NB4 (cell line): ENCODE data around the gene COPB2.

Experiments
- DNase-seq: peaks from one replicate; pipeline ENCODE4 v3.0.0; 2010; ENCODE audit warnings: low read depth
- H3K4me3 ChIP-seq: one replicate; pipeline ENCODE4 v1.5.1; 2011; ENCODE audit warnings: mild to moderate bottlenecking, low read depth, low read length, moderate library complexity
- CTCF ChIP-seq: IDR thresholded peaks from one replicate; pipeline ENCODE4 v1.5.1; 2012; ENCODE audit warnings: low read depth, low read length
- MAX ChIP-seq: IDR thresholded peaks from 2 replicates; pipeline ENCODE4 v1.6.1; 2011; ENCODE audit warnings: low read depth, low read length
- MYC ChIP-seq: IDR thresholded peaks from 2 replicates; pipeline ENCODE4 v1.6.1; 2011; ENCODE audit warnings: low read depth, low read length
- POLR2A ChIP-seq: IDR thresholded peaks from 2 replicates; pipeline ENCODE4 v1.6.1; 2011; ENCODE audit warnings: mild to moderate bottlenecking; ENCODE audit not compliant: insufficient read length; ENCODE audit errors: extremely low read depth

Gene COPB2

GRCh38 chr3:139355476-139355875 lies 34.0 kb downstream of the COPB2 start:
- DNase-seq = no peak
- H3K4me3 ChIP-seq = no peak overlapping the region
- TF ChIP-seq CTCF (no peak), POLR2A (no peak), MYC (no peak), MAX (no peak)

- TF ChIP-seq CTCF (no peak), MAX (no peak), MYC (no peak), POLR2A (no peak)
- no peak for DNase-seq
- no peak overlapping the region for H3K4me3 ChIP-seq
These were observed 34.8 kb downstream of the COPB2 start for GRCh38 chr3:139354661-139355060.

GRCh38 chr3:139353920-139354556 lies 35.4 kb downstream of the COPB2 start:
- peak; percentile 58 for DNase-seq
- H3K4me3 ChIP-seq = no peak overlapping the region
- TF ChIP-seq CTCF (peak; percentile 67), MAX (no peak)

- H3K4me3 ChIP-seq = no peak overlapping the region
- no peak for TF ChIP-seq CTCF
- no peak for TF ChIP-seq MYC
- TF ChIP-seq MAX = no peak
- no peak for TF ChIP-seq POLR2A
- DNase-seq = no peak
These were observed 42.7 kb downstream of the COPB2 start for GRCh38 chr3:139346771-139347170.

- peak within 1 kb of the TSS; percentile 97 for H3K4me3 ChIP-seq
- peak; percentile 92 for DNase-seq
- TF ChIP-seq POLR2A (peak; percentile 50), MYC (no peak), MAX (0 out of 2 replicates have a peak, but pooled peaks have one; percentile 14), CTCF (no peak)
These were observed 45.3 kb downstream of the COPB2 start, which contains the start of gene MRPS22 for GRCh38 chr3:139343895-139344856. Gene MRPS22, plus strand, starts transcription at chr3:139344020. Its CDS starts 7 bp downstream, at chr3:139344027.
